ENCODE measurements around the gene SMPD1. TPM values are rescaled to one million over a fixed set of nuclear protein-coding genes. Genes with fewer than 3 reads are reported as not detected.

SMPD1 gene
- total and polyA plus RNA-seq, 2 donors (not counting 1 experiment from before 2014, with no cell fraction given), result 18.3 to 30.7 TPM

GRCh38 chr11:6362185-6362872 lies 27.9 kb upstream of the SMPD1 start:
- H3K79me2 ChIP-seq (ENCODE audit: control insufficient read depth, insufficient read depth, low read length), result no peaks in the 10 kb centered on the region
- H2AFZ ChIP-seq (ENCODE audit: insufficient read depth, low read depth, low read length, poor library complexity, severe bottlenecking), result no peak overlapping the region
- Mint-ChIP-seq H3K9me3 (ENCODE audit: insufficient read depth) (no peaks in the 10 kb centered on the region), H3K27ac (no peak overlapping the region), H3K4me3 (no peak overlapping the region), H3K4me1 (no peaks in the 10 kb centered on the region), H3K27me3 (no peaks in the 10 kb centered on the region)
- H3K36me3 ChIP-seq (replicated peaks in 1 of 2; ENCODE audit: control extremely low read depth in 1 of 2, control insufficient read depth in 1 of 2, extremely low read depth in 1 of 2, insufficient read depth in 2 of 2, low read length in 1 of 2), result no peaks in the 10 kb centered on the region
- ChIA-PET CTCF (interaction anchor here (0.9 to 4.8 kb wide), 12 partner anchors 9 to 340 kb away, joined by 3 to 47 read pairs (median 6); partner anchors contain the start of gene SMPD1), POLR2A (no interaction called here)
- H3K4me2 ChIP-seq (replicated peaks; ENCODE audit: low read depth, low read length, poor library complexity, severe bottlenecking), result no peak overlapping the region
- ATAC-seq (ENCODE audit: low read depth) (no peak), DNase-seq (no peak)
- no peaks in the 10 kb centered on the region for H3K9me3 ChIP-seq (ENCODE audit: control extremely low read depth in 1 of 3, control insufficient read depth in 2 of 3, insufficient read depth in 1 of 3, low read length in 2 of 3)
- no peak overlapping the region for H3K4me3 ChIP-seq (ENCODE audit: control extremely low read depth in 1 of 5, extremely low read depth in 1 of 5, insufficient read depth in 1 of 5, low read depth in 2 of 5, low read length in 4 of 5)
- no peaks in the 10 kb centered on the region for H4K20me1 ChIP-seq (ENCODE audit: control insufficient read depth, insufficient read depth, low read length, poor library complexity, severe bottlenecking)
- 95% methylated on average over 5 of the region's 5 CpGs for whole genome bisulfite sequencing (ENCODE audit: insufficient coverage)
- intact Hi-C loops (cut with micrococcal nuclease), result no loop called here
- no peak overlapping the region for H3K27ac ChIP-seq (ENCODE audit: low read length in 2 of 2)
- H3K9ac ChIP-seq (ENCODE audit: low read length), result no peak overlapping the region
- H3K4me1 ChIP-seq (ENCODE audit: control insufficient read depth in 2 of 2, insufficient read depth in 2 of 2, low read length in 2 of 2), result no peaks in the 10 kb centered on the region
- TF ChIP-seq CTCF (IDR thresholded peaks at IDR 0.05) (no peak), EZH2 (IDR thresholded peaks at IDR 0.05; ENCODE audit: borderline replicate concordance, insufficient read depth, low read depth, low read length, poor library complexity, severe bottlenecking) (no peak)
- H3K27me3 ChIP-seq (replicated peaks in 1 of 4; ENCODE audit: control extremely low read depth in 1 of 4, control insufficient read depth in 3 of 4, insufficient read depth in 4 of 4, low read length in 3 of 4), result no peaks in the 10 kb centered on the region

GRCh38 chr11:6362873-6363678 lies 27.2 kb upstream of the SMPD1 start:
- no peaks in the 10 kb centered on the region for H3K79me2 ChIP-seq (ENCODE audit: control insufficient read depth, insufficient read depth, low read length)
- intact Hi-C loops (cut with micrococcal nuclease), result no loop called here
- no peak for TF ChIP-seq EZH2 (IDR thresholded peaks at IDR 0.05; ENCODE audit: borderline replicate concordance, insufficient read depth, low read depth, low read length, poor library complexity, severe bottlenecking)
- TF ChIP-seq CTCF (IDR thresholded peaks at IDR 0.05), result peak; percentile 74
- Mint-ChIP-seq H3K9me3 (ENCODE audit: insufficient read depth) (no peaks in the 10 kb centered on the region), H3K27ac (no peak overlapping the region), H3K4me1 (no peaks in the 10 kb centered on the region), H3K4me3 (no peak overlapping the region), H3K27me3 (no peaks in the 10 kb centered on the region)
- H3K27ac ChIP-seq (ENCODE audit: low read length in 2 of 2), result no peak overlapping the region
- H4K20me1 ChIP-seq (ENCODE audit: control insufficient read depth, insufficient read depth, low read length, poor library complexity, severe bottlenecking), result no peaks in the 10 kb centered on the region
- H3K4me2 ChIP-seq (replicated peaks; ENCODE audit: low read depth, low read length, poor library complexity, severe bottlenecking), result no peak overlapping the region
- no peak overlapping the region for H3K4me3 ChIP-seq (ENCODE audit: control extremely low read depth in 1 of 5, extremely low read depth in 1 of 5, insufficient read depth in 1 of 5, low read depth in 2 of 5, low read length in 4 of 5)
- peak; percentile 60 for DNase-seq
- CTCF ChIA-PET, result interaction anchor here (0.6 to 4.8 kb wide), 13 partner anchors 10 to 341 kb away, joined by 3 to 47 read pairs (median 6); partner anchors contain the start of gene SMPD1
- H3K9ac ChIP-seq (ENCODE audit: low read length), result no peak overlapping the region
- WGBS (ENCODE audit: insufficient coverage), result 89% methylated on average over 6 of the region's 6 CpGs
- H3K36me3 ChIP-seq (replicated peaks in 1 of 2; ENCODE audit: control extremely low read depth in 1 of 2, control insufficient read depth in 1 of 2, extremely low read depth in 1 of 2, insufficient read depth in 2 of 2, low read length in 1 of 2), result no peaks in the 10 kb centered on the region
- POLR2A ChIA-PET, result no interaction called here
- H3K9me3 ChIP-seq (ENCODE audit: control extremely low read depth in 1 of 3, control insufficient read depth in 2 of 3, insufficient read depth in 1 of 3, low read length in 2 of 3), result no peaks in the 10 kb centered on the region
- H3K4me1 ChIP-seq (ENCODE audit: control insufficient read depth in 2 of 2, insufficient read depth in 2 of 2, low read length in 2 of 2), result no peaks in the 10 kb centered on the region
- ATAC-seq (ENCODE audit: low read depth), result peak; percentile 49
- no peak overlapping the region for H2AFZ ChIP-seq (ENCODE audit: insufficient read depth, low read depth, low read length, poor library complexity, severe bottlenecking)
- H3K27me3 ChIP-seq (replicated peaks in 1 of 4; ENCODE audit: control extremely low read depth in 1 of 4, control insufficient read depth in 3 of 4, insufficient read depth in 4 of 4, low read length in 3 of 4), result no peaks in the 10 kb centered on the region

Measured in B cell (primary cell).